NCI-H128 (cell line): ENCODE data around the gene GNB5.

Experiments used
- DNase-seq: peaks from one replicate; lab custom pipeline; 2025; ENCODE audit not compliant: unreplicated experiment; lab: John Stamatoyannopoulos, UW

GNB5 gene

DNA sequence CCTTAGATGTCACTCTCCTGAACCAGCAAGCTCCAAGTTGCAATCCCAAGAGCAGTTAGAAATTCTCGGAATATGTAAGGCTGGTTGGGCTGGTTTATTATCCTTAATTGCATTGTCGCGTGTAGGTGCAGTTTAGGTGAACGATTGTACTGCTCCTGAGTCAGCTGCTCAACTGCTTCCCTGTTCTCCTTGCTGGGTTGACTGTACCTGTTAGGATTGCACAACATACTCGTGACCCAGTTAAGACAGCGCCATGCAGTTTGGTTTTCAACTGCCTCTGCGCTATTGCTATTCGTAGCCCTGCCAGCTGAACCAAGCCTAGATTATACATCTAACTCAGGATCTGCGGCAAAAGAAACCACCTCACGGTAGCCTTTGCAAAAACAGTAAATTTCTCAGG is 119.6 kb downstream of the GNB5 start:
- DNase-seq: no peak

DNA sequence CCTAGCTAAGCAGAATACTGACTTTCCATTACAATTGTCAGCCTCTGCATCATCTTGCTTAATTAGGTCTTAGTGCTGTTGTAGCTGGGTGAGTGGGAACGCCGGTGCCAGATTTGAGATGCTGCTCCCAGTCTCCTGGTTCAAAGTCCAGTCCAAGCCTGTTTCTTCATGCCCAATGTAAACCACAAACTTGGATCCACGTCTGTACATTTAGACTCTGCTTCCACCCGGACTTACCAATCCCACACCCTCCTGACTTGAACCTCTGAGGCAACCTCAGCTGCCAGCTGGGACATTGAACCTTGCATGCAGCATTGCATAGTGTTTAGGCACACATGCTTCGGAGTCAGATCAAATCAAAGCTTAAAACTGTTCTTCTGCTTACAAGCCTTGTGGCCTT is 121.6 kb downstream of the GNB5 start:
- DNase-seq: no peak

DNA sequence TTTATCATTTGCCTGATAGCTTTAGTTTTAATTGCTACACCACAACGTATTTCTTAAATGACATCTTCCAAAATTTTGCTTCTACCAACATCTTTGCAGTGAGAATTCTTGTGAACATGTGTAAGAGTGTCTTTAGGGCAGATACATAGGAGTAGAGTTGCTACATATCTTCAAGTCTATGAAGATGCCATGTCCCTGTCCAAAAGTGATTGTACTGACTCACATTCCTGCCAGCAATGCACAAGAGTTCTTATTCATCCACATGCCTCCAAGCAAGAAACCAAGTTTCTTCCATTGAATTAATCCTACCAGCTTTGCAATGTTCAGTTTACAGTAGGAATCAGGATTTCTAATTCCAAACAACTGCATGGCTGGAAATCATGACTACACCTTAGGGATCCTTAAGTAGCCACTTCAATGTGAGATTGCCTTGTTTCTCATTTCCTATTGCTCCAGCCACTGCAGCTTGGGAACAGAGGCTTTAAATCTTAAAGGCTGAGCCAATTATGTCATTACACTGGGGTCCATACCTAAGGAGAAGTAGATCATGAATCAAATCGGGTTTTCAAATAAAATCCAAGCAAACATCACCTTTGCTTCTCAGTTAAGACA is 123.1 kb downstream of the GNB5 start:
- no peak for DNase-seq

DNA sequence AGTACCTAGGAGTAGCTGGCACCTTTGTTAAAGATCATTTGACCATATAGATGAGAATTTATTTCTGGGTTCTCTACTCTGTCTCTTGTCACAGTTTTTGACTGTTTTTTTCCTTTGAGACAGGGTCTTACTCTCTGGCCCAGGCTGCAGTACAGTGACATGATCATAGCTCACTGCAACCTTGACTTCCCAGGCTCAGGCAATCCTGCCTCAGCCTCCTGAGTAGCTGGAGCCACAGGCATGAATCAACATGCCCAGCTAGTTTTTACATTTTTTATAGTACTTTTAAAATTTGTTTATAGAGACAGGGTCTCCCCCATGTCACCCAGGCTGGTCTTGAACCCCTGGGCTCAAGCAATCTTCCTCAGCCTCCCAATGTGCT is 123.7 kb downstream of the GNB5 start:
- DNase-seq: no peak

DNA sequence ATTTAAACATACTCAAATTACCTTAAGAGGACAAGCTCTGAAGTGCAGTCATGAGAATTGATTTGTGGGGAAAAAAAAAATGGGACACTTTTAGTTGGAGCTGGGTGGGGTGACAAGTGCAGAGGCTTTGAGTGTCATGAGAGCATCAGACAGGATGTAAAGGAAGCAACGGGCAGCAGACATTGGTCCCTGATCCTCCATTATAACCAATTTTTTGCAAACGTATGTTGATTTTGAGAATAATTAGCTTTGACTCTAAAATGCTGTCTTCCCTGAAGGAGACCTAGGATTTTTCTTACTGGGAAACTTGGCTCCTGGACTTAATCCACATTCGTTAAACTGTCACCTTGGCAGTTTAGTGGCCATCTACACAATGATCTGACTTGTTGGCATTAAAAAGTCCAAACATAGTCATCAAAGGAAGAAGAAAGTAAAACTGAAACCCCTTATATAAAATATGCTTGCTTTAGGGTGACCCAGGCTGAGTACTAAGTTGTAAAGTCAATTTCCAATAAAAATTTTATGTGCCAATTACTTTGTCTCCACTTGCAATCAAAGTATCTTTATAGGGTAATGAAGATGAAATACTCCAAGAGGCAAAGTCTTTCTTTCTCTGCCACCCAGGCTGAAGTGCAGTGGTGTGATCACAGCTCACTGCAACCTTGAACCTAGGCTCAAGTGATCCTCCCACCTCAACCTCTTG is 124.2 kb downstream of the GNB5 start:
- no peak for DNase-seq
